ENCODE data around the gene KRT12. TPM values are rescaled to one million over a fixed set of nuclear protein-coding genes. Genes with fewer than 3 reads are reported as not detected.

The KRT12 gene
- polyA plus RNA-seq, 1 donor (not counting 4 experiments of a cell fraction or from before 2014, with no cell fraction given), result not detected

- Histone ChIP-seq H3K79me2 (ENCODE audit: control insufficient read depth, insufficient read depth, low read length) (no peaks in the 10 kb centered on the region), H3K27me3 (ENCODE audit: control insufficient read depth, extremely low read depth, insufficient read depth, low read length) (no peaks in the 10 kb centered on the region), H3K4me1 (ENCODE audit: control insufficient read depth, extremely low read depth, insufficient read depth, low read length) (no peaks in the 10 kb centered on the region), H3K9me1 (ENCODE audit: control insufficient read depth, extremely low read depth, insufficient read depth, low read length) (no peaks in the 10 kb centered on the region), H3K4me3 (ENCODE audit: control insufficient read depth in 2 of 3, extremely low read depth in 1 of 3, insufficient read depth in 2 of 3, low read depth in 1 of 3, low read length in 3 of 3) (no peak overlapping the region), H3K27ac (ENCODE audit: control insufficient read depth, insufficient read depth, low read length) (no peak overlapping the region), H3K9ac (ENCODE audit: control insufficient read depth, extremely low read depth, insufficient read depth, low read length) (no peak overlapping the region), H3K4me2 (ENCODE audit: control insufficient read depth, extremely low read depth, insufficient read depth, low read depth, low read length) (no peak overlapping the region), H4K20me1 (ENCODE audit: control insufficient read depth, extremely low read depth, insufficient read depth, low read length) (no peaks in the 10 kb centered on the region), H3K36me3 (ENCODE audit: control insufficient read depth in 2 of 2, extremely low read depth in 1 of 2, insufficient read depth in 2 of 2, low read length in 2 of 2) (no peaks in the 10 kb centered on the region), H2AFZ (ENCODE audit: control insufficient read depth, low read length) (no peak overlapping the region), H3K9me3 (ENCODE audit: control insufficient read depth, low read depth, low read length) (no peaks in the 10 kb centered on the region)
- DNase-seq (ENCODE audit: low read depth, low spot score) (no peak), FAIRE-seq (no peak)
- TF ChIP-seq CTCF (optimal IDR thresholded peaks at IDR 0.05 in 1 of 3, IDR thresholded peaks at IDR 0.05 in 1 of 3, conservative IDR thresholded peaks at IDR 0.05 in 1 of 3; ENCODE audit: extremely low read depth in 1 of 3, insufficient read depth in 2 of 3, low read length in 3 of 3) (no peak), EZH2 (IDR thresholded peaks at IDR 0.05; ENCODE audit: low read length) (no peak)
- dilution Hi-C loops (cut with MboI; ENCODE audit: extremely low pct_ligation_motif_present, low sequenced_read_pairs), result no loop called here
These were observed 3.1 kb upstream of the KRT12 start for GRCh38 chr17:40870136-40870535.

- H3K4me1 ChIP-seq (ENCODE audit: control insufficient read depth, extremely low read depth, insufficient read depth, low read length), result no peaks in the 10 kb centered on the region
- no peak for TF ChIP-seq CTCF (optimal IDR thresholded peaks at IDR 0.05 in 1 of 3, IDR thresholded peaks at IDR 0.05 in 1 of 3, conservative IDR thresholded peaks at IDR 0.05 in 1 of 3; ENCODE audit: extremely low read depth in 1 of 3, insufficient read depth in 2 of 3, low read length in 3 of 3)
- TF ChIP-seq EZH2 (IDR thresholded peaks at IDR 0.05; ENCODE audit: low read length), result no peak
- no peak overlapping the region for H3K9ac ChIP-seq (ENCODE audit: control insufficient read depth, extremely low read depth, insufficient read depth, low read length)
- FAIRE-seq (no peak), DNase-seq (ENCODE audit: low read depth, low spot score) (no peak)
- H3K4me3 ChIP-seq (ENCODE audit: control insufficient read depth in 2 of 3, extremely low read depth in 1 of 3, insufficient read depth in 2 of 3, low read depth in 1 of 3, low read length in 3 of 3), result no peak overlapping the region
- no peak overlapping the region for H3K4me2 ChIP-seq (ENCODE audit: control insufficient read depth, extremely low read depth, insufficient read depth, low read depth, low read length)
- no peaks in the 10 kb centered on the region for H3K9me1 ChIP-seq (ENCODE audit: control insufficient read depth, extremely low read depth, insufficient read depth, low read length)
- H2AFZ ChIP-seq (ENCODE audit: control insufficient read depth, low read length), result no peak overlapping the region
- H3K36me3 ChIP-seq (ENCODE audit: control insufficient read depth in 2 of 2, extremely low read depth in 1 of 2, insufficient read depth in 2 of 2, low read length in 2 of 2), result no peaks in the 10 kb centered on the region
- no peaks in the 10 kb centered on the region for H3K27me3 ChIP-seq (ENCODE audit: control insufficient read depth, extremely low read depth, insufficient read depth, low read length)
- H3K9me3 ChIP-seq (ENCODE audit: control insufficient read depth, low read depth, low read length), result no peaks in the 10 kb centered on the region
- dilution Hi-C loops (cut with MboI; ENCODE audit: extremely low pct_ligation_motif_present, low sequenced_read_pairs), result no loop called here
- no peaks in the 10 kb centered on the region for H3K79me2 ChIP-seq (ENCODE audit: control insufficient read depth, insufficient read depth, low read length)
- H4K20me1 ChIP-seq (ENCODE audit: control insufficient read depth, extremely low read depth, insufficient read depth, low read length), result no peaks in the 10 kb centered on the region
- no peak overlapping the region for H3K27ac ChIP-seq (ENCODE audit: control insufficient read depth, insufficient read depth, low read length)
These were observed 2.2 kb downstream of the KRT12 start for GRCh38 chr17:40864661-40865390.
